Measurements from ENCODE around the gene NEDD4.
A peak's percentile ranks its signal among the peaks of the same experiment; 100 is the strongest.
"Not testable (repeated sequence)": the region's sequence is repeated elsewhere in the genome, so short reads cannot be mapped to it uniquely, and the experiment has no call there.

Gene NEDD4

GRCh38 chr15:55869660-55870059, 123.8 kb downstream of the NEDD4 start:
- H3K4me1 Mint-ChIP-seq: peaks cover 28% of the 10 kb centered on the region
- no peaks in the 10 kb centered on the region for H3K9me3 Mint-ChIP-seq
- peaks cover 16% of the 10 kb centered on the region for H3K36me3 Mint-ChIP-seq (ENCODE audit: low read depth)
- H3K27me3 Mint-ChIP-seq (ENCODE audit: low read depth, poor library complexity): no peaks in the 10 kb centered on the region
- TF ChIP-seq, protein P1, sequence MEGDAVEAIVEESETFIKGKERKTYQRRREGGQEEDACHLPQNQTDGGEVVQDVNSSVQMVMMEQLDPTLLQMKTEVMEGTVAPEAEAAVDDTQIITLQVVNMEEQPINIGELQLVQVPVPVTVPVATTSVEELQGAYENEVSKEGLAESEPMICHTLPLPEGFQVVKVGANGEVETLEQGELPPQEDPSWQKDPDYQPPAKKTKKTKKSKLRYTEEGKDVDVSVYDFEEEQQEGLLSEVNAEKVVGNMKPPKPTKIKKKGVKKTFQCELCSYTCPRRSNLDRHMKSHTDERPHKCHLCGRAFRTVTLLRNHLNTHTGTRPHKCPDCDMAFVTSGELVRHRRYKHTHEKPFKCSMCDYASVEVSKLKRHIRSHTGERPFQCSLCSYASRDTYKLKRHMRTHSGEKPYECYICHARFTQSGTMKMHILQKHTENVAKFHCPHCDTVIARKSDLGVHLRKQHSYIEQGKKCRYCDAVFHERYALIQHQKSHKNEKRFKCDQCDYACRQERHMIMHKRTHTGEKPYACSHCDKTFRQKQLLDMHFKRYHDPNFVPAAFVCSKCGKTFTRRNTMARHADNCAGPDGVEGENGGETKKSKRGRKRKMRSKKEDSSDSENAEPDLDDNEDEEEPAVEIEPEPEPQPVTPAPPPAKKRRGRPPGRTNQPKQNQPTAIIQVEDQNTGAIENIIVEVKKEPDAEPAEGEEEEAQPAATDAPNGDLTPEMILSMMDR (IDR thresholded peaks at IDR 0.05): no peak
- H3K4me3 Mint-ChIP-seq: no peak overlapping the region
- no peak for DNase-seq
- H3K27ac Mint-ChIP-seq: no peak overlapping the region

GRCh38 chr15:55868707-55869106, 124.7 kb downstream of the NEDD4 start:
- no peaks in the 10 kb centered on the region for H3K9me3 Mint-ChIP-seq
- peaks cover 28% of the 10 kb centered on the region for H3K4me1 Mint-ChIP-seq
- TF ChIP-seq, protein P1 (IDR thresholded peaks at IDR 0.05): no peak
- no peak overlapping the region for H3K4me3 Mint-ChIP-seq
- H3K27me3 Mint-ChIP-seq (ENCODE audit: low read depth, poor library complexity): no peaks in the 10 kb centered on the region
- DNase-seq: no peak
- peaks cover 16% of the 10 kb centered on the region for H3K36me3 Mint-ChIP-seq (ENCODE audit: low read depth)
- no peak overlapping the region for H3K27ac Mint-ChIP-seq

DNA sequence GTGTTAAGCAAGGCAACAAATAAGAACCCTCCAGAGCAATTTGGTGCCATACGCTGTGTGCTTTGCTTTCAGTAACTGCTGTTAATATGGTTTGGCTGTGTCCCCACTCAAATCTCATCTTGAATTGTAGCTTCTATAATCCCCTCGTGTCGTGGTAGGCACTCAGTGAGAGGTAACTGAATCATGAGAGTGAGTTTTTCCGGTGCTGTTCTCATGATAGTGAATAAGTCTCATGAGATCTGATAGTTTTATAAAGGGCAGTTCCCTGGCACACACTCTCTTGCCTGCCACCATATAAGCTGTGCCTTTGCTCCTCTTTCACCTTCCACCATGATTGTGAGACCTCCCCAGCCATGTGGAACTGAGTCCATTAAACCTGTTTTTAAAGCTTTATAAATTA, 125.1 kb downstream of the NEDD4 start:
- not testable (repeated sequence) for H3K27me3 Mint-ChIP-seq (ENCODE audit: low read depth, poor library complexity); H3K27ac Mint-ChIP-seq; H3K4me3 Mint-ChIP-seq; H3K9me3 Mint-ChIP-seq; DNase-seq
- Mint-ChIP-seq H3K4me1 (peaks cover 25% of the 10 kb centered on the region), H3K36me3 (ENCODE audit: low read depth) (peaks cover 16% of the 10 kb centered on the region)

DNA sequence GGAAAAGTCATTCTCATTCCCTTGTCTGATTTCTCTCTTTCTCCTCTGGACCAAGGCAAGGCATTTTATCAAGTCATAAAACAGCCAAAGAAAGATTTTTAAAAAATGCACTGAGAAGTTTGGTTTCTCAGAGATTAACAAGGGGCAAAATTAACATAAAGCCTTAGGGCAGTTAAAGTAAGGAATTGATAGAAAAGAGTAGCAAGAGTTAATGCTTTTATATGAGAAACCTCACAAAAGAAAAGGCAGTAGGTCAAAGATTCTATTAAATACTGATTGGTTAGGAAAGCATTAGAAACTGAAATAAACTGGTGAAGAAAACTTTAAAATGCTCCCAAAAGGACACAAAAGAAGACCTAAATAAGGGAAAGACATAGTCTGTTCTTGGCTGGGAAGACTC, 129.5 kb downstream of the NEDD4 start:
- Mint-ChIP-seq H3K27me3 (ENCODE audit: low read depth, poor library complexity) (no peaks in the 10 kb centered on the region), H3K4me3 (no peak overlapping the region), H3K27ac (no peak overlapping the region), H3K4me1 (no peaks in the 10 kb centered on the region), H3K36me3 (ENCODE audit: low read depth) (peaks cover 34% of the 10 kb centered on the region), H3K9me3 (no peaks in the 10 kb centered on the region)
- DNase-seq: no peak
- TF ChIP-seq, protein P1 (IDR thresholded peaks at IDR 0.05): no peak

DNA sequence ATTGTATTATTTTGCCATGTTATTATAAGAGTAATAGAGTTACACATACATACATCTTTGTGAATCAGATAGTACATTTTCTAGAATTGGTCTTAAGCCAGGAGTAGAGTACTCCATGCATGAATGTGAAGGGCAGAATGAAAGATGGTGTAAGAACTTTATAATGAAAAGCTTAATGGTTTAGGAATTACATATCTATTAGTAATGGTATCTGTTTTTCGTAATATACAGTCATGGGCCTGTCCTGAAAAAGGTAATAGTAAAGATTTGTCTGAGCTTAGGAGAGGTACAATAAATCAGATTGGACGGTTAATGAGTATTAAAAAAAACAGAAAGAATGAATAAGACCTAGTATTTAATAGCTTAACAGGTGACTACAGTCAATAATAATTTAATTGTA, 132.3 kb downstream of the NEDD4 start:
- Mint-ChIP-seq H3K27me3 (ENCODE audit: low read depth, poor library complexity) (no peaks in the 10 kb centered on the region), H3K9me3 (no peaks in the 10 kb centered on the region), H3K4me3 (no peak overlapping the region), H3K27ac (no peak overlapping the region), H3K36me3 (ENCODE audit: low read depth) (peaks cover 31% of the 10 kb centered on the region), H3K4me1 (no peaks in the 10 kb centered on the region)
- TF ChIP-seq, protein P1 (IDR thresholded peaks at IDR 0.05): no peak
- DNase-seq: no peak

DNA sequence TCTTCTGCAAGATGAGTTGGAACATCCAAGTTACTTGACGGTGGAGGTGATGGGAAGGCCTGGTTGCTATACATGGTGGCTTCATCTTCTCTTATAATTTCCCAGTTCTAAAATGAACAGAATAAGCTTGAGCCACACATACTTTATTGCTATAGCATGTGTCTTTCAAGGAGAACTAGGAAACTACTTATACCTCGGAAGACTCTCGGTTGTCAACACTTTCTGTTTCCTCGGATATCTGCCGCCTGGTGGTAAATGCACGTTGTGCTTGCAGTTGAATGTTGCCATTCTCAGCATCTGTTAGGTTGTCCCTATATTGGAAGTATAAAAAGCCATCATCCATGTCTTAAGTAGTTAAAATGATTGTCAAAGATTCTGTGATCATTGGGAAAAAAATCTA, 132.9 kb downstream of the NEDD4 start:
- no peaks in the 10 kb centered on the region for H3K27me3 Mint-ChIP-seq (ENCODE audit: low read depth, poor library complexity)

More for the DNA sequence above, 132.9 kb downstream of the NEDD4 start:
- peaks cover 29% of the 10 kb centered on the region for H3K36me3 Mint-ChIP-seq (ENCODE audit: low read depth)
- no peaks in the 10 kb centered on the region for H3K4me1 Mint-ChIP-seq
- H3K9me3 Mint-ChIP-seq: no peaks in the 10 kb centered on the region
- DNase-seq: no peak
- no peak overlapping the region for H3K27ac Mint-ChIP-seq
- no peak overlapping the region for H3K4me3 Mint-ChIP-seq
- TF ChIP-seq, protein P1 (IDR thresholded peaks at IDR 0.05): peak; percentile 8
